ENCODE data around the gene GAB2. TPM values are rescaled to one million over a fixed set of nuclear protein-coding genes. Genes with fewer than 3 reads are reported as not detected.

GAB2 gene
- total RNA-seq, 1 donor from 2014 or later, result 39.9 TPM

- no peaks in the 10 kb centered on the region for H3K27me3 Mint-ChIP-seq (ENCODE audit: low read depth)
- H3K36me3 Mint-ChIP-seq, result no peaks in the 10 kb centered on the region
- peak overlapping the region; percentile 86 for H3K27ac Mint-ChIP-seq
- no peak overlapping the region for H3K4me3 Mint-ChIP-seq
- no peak for DNase-seq (ENCODE audit: low spot score in 2 of 2, unreplicated experiment in 2 of 2)
- no peak for TF ChIP-seq CTCF (IDR thresholded peaks at IDR 0.05; ENCODE audit: unreplicated experiment)
- no peaks in the 10 kb centered on the region for H3K9me3 Mint-ChIP-seq
- peaks cover 61% of the 10 kb centered on the region for H3K4me1 Mint-ChIP-seq
These were observed 107.1 kb downstream of the GAB2 start for GRCh38 chr11:78310500-78310909.

- Mint-ChIP-seq H3K36me3 (peaks cover 7% of the 10 kb centered on the region), H3K27me3 (ENCODE audit: low read depth) (no peaks in the 10 kb centered on the region), H3K4me1 (peaks cover 24% of the 10 kb centered on the region), H3K27ac (no peak overlapping the region), H3K9me3 (peaks cover 10% of the 10 kb centered on the region), H3K4me3 (no peak overlapping the region)
- no peak for DNase-seq (ENCODE audit: low spot score in 2 of 2, unreplicated experiment in 2 of 2)
- TF ChIP-seq CTCF (IDR thresholded peaks at IDR 0.05; ENCODE audit: unreplicated experiment), result no peak
These were observed 113.4 kb downstream of the GAB2 start for GRCh38 chr11:78304201-78304600.

- peaks cover 10% of the 10 kb centered on the region for H3K9me3 Mint-ChIP-seq
- DNase-seq (ENCODE audit: low spot score in 2 of 2, unreplicated experiment in 2 of 2), result no peak
- H3K4me3 Mint-ChIP-seq, result no peak overlapping the region
- H3K27me3 Mint-ChIP-seq (ENCODE audit: low read depth), result no peaks in the 10 kb centered on the region
- no peak overlapping the region for H3K27ac Mint-ChIP-seq
- peaks cover 27% of the 10 kb centered on the region for H3K4me1 Mint-ChIP-seq
- peaks cover 11% of the 10 kb centered on the region for H3K36me3 Mint-ChIP-seq
- TF ChIP-seq CTCF (IDR thresholded peaks at IDR 0.05; ENCODE audit: unreplicated experiment), result no peak
These were observed 117.3 kb downstream of the GAB2 start for GRCh38 chr11:78300108-78300839.

GRCh38 chr11:78299000-78299710 lies 118.5 kb downstream of the GAB2 start:
- H3K9me3 Mint-ChIP-seq, result peaks cover 10% of the 10 kb centered on the region
- TF ChIP-seq CTCF (IDR thresholded peaks at IDR 0.05; ENCODE audit: unreplicated experiment), result no peak
- H3K27ac Mint-ChIP-seq, result no peak overlapping the region
- peaks cover 11% of the 10 kb centered on the region for H3K36me3 Mint-ChIP-seq
- no peak overlapping the region for H3K4me3 Mint-ChIP-seq
- H3K27me3 Mint-ChIP-seq (ENCODE audit: low read depth), result no peaks in the 10 kb centered on the region
- no peak for DNase-seq (ENCODE audit: low spot score in 2 of 2, unreplicated experiment in 2 of 2)
- H3K4me1 Mint-ChIP-seq, result peaks cover 23% of the 10 kb centered on the region

GRCh38 chr11:78298291-78298771 lies 119.3 kb downstream of the GAB2 start:
- DNase-seq (ENCODE audit: low spot score in 2 of 2, unreplicated experiment in 2 of 2), result no peak

More at GRCh38 chr11:78298291-78298771, 119.3 kb downstream of the GAB2 start:
- H3K4me1 Mint-ChIP-seq, result peaks cover 23% of the 10 kb centered on the region
- H3K4me3 Mint-ChIP-seq, result no peak overlapping the region
- peaks cover 14% of the 10 kb centered on the region for H3K36me3 Mint-ChIP-seq
- TF ChIP-seq CTCF (IDR thresholded peaks at IDR 0.05; ENCODE audit: unreplicated experiment), result no peak
- no peaks in the 10 kb centered on the region for H3K27me3 Mint-ChIP-seq (ENCODE audit: low read depth)
- peaks cover 13% of the 10 kb centered on the region for H3K9me3 Mint-ChIP-seq
- H3K27ac Mint-ChIP-seq, result no peak overlapping the region

All from mesothelial cell of epicardium (in vitro differentiated cells).